Body of pancreas (tissue), 4 donors: ENCODE results near the gene PPARA. TPM values are rescaled to one million over a fixed set of nuclear protein-coding genes. Genes with fewer than 3 reads are reported as not detected.

Source experiments
- ATAC-seq: fragments of 150-250 bp; one replicate; pipeline ENCODE4 v1.9.1; 2016
- DNase-seq, 4 donors: peaks; one replicate each; pipeline ENCODE4 v3.0.0-alpha.2; 2019
- H3K27ac ChIP-seq, 4 donors: fragments of 200-600 bp; sonication (generic); 1 replicate in 3 of 4; 2 replicates in 1 of 4; pipeline versions ENCODE4 v1.5.1 to v1.6.1; 2016 to 2019; ENCODE audit warnings: mild to moderate bottlenecking in 1 of 4, mixed read lengths in 1 of 4, moderate library complexity in 1 of 4
- H3K27me3 ChIP-seq, 2 donors: fragments of 200-600 bp; sonication (generic); one replicate each; pipeline ENCODE4 v1.6.0; 2016; ENCODE audit warnings: mild to moderate bottlenecking in 1 of 2
- H3K36me3 ChIP-seq, 2 donors: fragments of 200-600 bp; sonication (generic); replicated peaks in 1 of 2; 2 replicates each; pipeline ENCODE4 v1.5.1; 2016; ENCODE audit warnings: low read depth in 2 of 2; ENCODE audit not compliant: insufficient read depth in 1 of 2
- H3K4me1 ChIP-seq: fragments of 200-600 bp; sonication (generic); one replicate; pipeline ENCODE4 v1.6.0; 2016
- H3K4me3 ChIP-seq, 2 donors: fragments of 200-600 bp; sonication (generic); 1 replicate in 1 of 2; 2 replicates in 1 of 2; pipeline ENCODE4 v1.5.1; 2016 to 2019
- H3K9me3 ChIP-seq, 3 donors: fragments of 200-600 bp; sonication (generic); 1 replicate in 2 of 3; 2 replicates in 1 of 3; pipeline ENCODE4 v1.5.1; 2016
- CTCF ChIP-seq, 7 experiments: fragments of 450-650 bp in 4 of 7; fragments of 200-600 bp in 3 of 7; sonication (generic) in 3 of 7; IDR thresholded peaks; one replicate each; pipeline ENCODE4 v1.5.1; 2016 to 2019; ENCODE audit warnings: antibody characterized with exemption in 7 of 7
- POLR2A ChIP-seq, 3 donors: fragments of 450-650 bp; IDR thresholded peaks; one replicate each; pipeline ENCODE4 v1.6.1; 2016; ENCODE audit warnings: antibody characterized with exemption in 3 of 3, mild to moderate bottlenecking in 2 of 3
- WGBS, 2 donors: methylation state at CpG; one replicate each; pipeline ENCODE4 v1.1.5; 2017; 5-methylcytosine and 5-hydroxymethylcytosine counted together
- intact Hi-C: fragments of 100-400 bp; cut with DNase I; formaldehyde crosslinking; loops from one replicate; pipeline ENCODE4 v1.15.1; 2023
- total RNA-seq, 2 donors: library from RNA; depleted of rRNA; stranded (reverse); fragments of >200 nt; gene quantifications; one replicate each; pipeline ENCODE4 v1.1.0, GENCODE V29; 2016

Gene PPARA
- total RNA-seq, 2 donors from 2014 or later = 15.8 to 19.8 TPM

GRCh38 chr22:46119729-46120419 lies 30.5 kb upstream of the PPARA start:
- H3K4me3 ChIP-seq = no peak overlapping the region
- WGBS, 2 donors = 42 to 50% methylated on average over 17 to 20 of the region's 23 CpGs

GRCh38 chr22:46120420-46120737 lies 29.9 kb upstream of the PPARA start:
- Histone ChIP-seq H3K9me3 (no peaks in the 10 kb centered on the region), H3K27me3 (no peaks in the 10 kb centered on the region), H3K27ac (peak overlapping the region in 1 of 4 donors; percentile 13), H3K36me3 (no peaks in the 10 kb centered on the region), H3K4me3 (no peak overlapping the region), H3K4me1 (peaks cover 27% of the 10 kb centered on the region)
- WGBS, 2 donors = 55 to 75% methylated on average over 2 to 7 of the region's 7 CpGs
- DNase-seq = peak in 1 of 4 donors; percentile 20
- TF ChIP-seq CTCF (IDR thresholded peaks at IDR 0.05) = no peak
- intact Hi-C loops = loop anchor here (5.0 to 10.0 kb wide), 2 partner anchors 192 to 414 kb away; partner anchors contain the start of gene CELSR1
- ATAC-seq = no peak

More at GRCh38 chr22:46119729-46120419, 30.5 kb upstream of the PPARA start:
- H3K27ac ChIP-seq = peak overlapping the region in 1 of 4 donors; percentile 13
- no peaks in the 10 kb centered on the region for H3K9me3 ChIP-seq
- H3K27me3 ChIP-seq = no peaks in the 10 kb centered on the region
- TF ChIP-seq CTCF (IDR thresholded peaks at IDR 0.05) (no peak), POLR2A (IDR thresholded peaks at IDR 0.05) (no peak)
- H3K4me1 ChIP-seq = peaks cover 31% of the 10 kb centered on the region
- ATAC-seq (no peak), DNase-seq (peak in 3 of 4 donors; percentile 16 to 55 (median 51))
- H3K36me3 ChIP-seq = no peaks in the 10 kb centered on the region
- intact Hi-C loops = loop anchor here (5.0 to 10.0 kb wide), 3 partner anchors 118 to 415 kb away; partner anchors contain the start of gene CELSR1

GRCh38 chr22:46121079-46121478 lies 29.2 kb upstream of the PPARA start:
- no peak for ATAC-seq
- WGBS, 2 donors = 62% methylated on average over 6 of the region's 6 CpGs; no CpG with 5 or more reads in 1 of the 2 donors
- Histone ChIP-seq H3K27me3 (no peaks in the 10 kb centered on the region), H3K27ac (no peak overlapping the region), H3K9me3 (no peaks in the 10 kb centered on the region), H3K4me3 (no peak overlapping the region), H3K4me1 (peaks cover 20% of the 10 kb centered on the region), H3K36me3 (no peaks in the 10 kb centered on the region)
- TF ChIP-seq CTCF (IDR thresholded peaks at IDR 0.05) = no peak
- peak in 1 of 4 donors; percentile 14 for DNase-seq
- intact Hi-C loops = loop anchor here (5.0 to 10.0 kb wide), 2 partner anchors 191 to 414 kb away; partner anchors contain the start of gene CELSR1

- Histone ChIP-seq H3K27me3 (no peaks in the 10 kb centered on the region), H3K4me3 (no peak overlapping the region), H3K27ac (no peak overlapping the region), H3K4me1 (peaks cover 14% of the 10 kb centered on the region), H3K36me3 (no peaks in the 10 kb centered on the region), H3K9me3 (no peaks in the 10 kb centered on the region)
- intact Hi-C loops = loop anchor here (5.0 to 10.0 kb wide), 2 partner anchors 191 to 413 kb away; partner anchors contain the start of gene CELSR1
- peak in 1 of 4 donors; percentile 17 for DNase-seq
- 66 to 72% methylated on average over 9 to 11 of the region's 11 CpGs for WGBS, 2 donors
- ATAC-seq = no peak
- TF ChIP-seq CTCF (IDR thresholded peaks at IDR 0.05) (no peak), POLR2A (IDR thresholded peaks at IDR 0.05) (no peak)
Measured at GRCh38 chr22:46121523-46122287, 28.6 kb upstream of the PPARA start.
